Esophagus muscularis mucosa (tissue), 3 donors: ENCODE measurements around the gene TRIM25.

Experiments
- CTCF ChIP-seq, 3 experiments: fragments of 200-600 bp in 2 of 3; fragments of 450-650 bp in 1 of 3; sonication (generic) in 2 of 3; IDR thresholded peaks; one replicate each; pipeline ENCODE4 v1.5.1; 2017 to 2019; ENCODE audit warnings: antibody characterized with exemption in 3 of 3, mild to moderate bottlenecking in 2 of 3, moderate library complexity in 1 of 3
- EP300 ChIP-seq: sonication (generic); formaldehyde crosslinking; IDR thresholded peaks from one replicate; pipeline ENCODE4 v1.6.1; 2017; ENCODE audit warnings: antibody characterized with exemption

- TF ChIP-seq CTCF (IDR thresholded peaks at IDR 0.05) = no peak
- no peak for TF ChIP-seq EP300
These were observed 26.7 kb downstream of the TRIM25 start for GRCh38 chr17:56887105-56887504.
